HG03097 (cell line): ENCODE results near the gene HEPH.
"Not testable (repeated sequence)": the region's sequence is repeated elsewhere in the genome, so short reads cannot be mapped to it uniquely, and the experiment has no call there.

Source experiments
- ATAC-seq: cut with Tn5 transposase; IDR thresholded peaks from one replicate; pipeline ENCODE4 v1.9.1; 2021; ENCODE audit not compliant: unreplicated experiment, low FRiP score

The HEPH gene

DNA sequence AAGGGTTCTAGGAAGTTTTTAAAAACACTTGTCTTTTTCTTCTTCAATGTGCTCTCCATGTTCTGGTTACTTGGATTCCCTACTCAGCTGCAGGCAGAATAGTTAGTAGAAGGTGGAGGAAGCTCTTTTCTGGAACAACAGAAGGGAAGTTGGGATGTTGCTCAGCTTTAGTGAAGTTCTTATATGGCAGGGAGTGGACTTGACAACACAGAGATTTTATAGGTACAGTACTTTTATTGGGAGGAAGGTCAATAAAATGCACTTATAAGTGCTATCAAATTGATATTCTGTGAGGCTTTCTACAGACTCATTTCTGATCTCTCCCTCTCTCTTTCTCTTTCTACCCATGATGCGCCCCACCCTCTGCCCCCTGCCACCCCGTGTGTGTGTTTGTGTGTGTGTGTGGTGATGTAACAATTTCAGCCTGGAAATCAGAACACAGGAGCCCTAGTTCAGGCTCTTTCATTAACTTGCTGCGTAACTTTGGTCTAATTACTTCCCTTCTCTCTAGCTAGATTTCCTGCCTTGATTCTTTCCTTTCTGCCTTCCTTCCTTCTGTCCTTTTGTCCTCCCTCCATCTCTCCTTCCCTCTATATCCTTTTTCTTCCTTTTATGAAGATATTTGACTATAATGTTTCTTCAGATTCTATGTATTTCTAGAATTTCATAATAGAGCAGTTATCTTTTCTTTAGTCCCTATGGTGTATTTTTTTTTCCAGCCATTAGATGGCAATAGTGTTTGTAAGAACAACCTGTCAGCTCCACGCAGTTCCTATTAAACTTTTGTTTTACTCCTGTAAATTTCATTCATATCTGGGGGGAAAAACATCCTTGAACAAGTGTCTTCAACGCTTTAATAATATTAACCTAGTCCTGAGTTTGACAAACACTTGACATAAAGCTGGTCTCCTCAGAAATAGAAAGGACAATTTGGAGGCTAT is 37.1 kb downstream of the HEPH start:
- ATAC-seq = no peak

DNA sequence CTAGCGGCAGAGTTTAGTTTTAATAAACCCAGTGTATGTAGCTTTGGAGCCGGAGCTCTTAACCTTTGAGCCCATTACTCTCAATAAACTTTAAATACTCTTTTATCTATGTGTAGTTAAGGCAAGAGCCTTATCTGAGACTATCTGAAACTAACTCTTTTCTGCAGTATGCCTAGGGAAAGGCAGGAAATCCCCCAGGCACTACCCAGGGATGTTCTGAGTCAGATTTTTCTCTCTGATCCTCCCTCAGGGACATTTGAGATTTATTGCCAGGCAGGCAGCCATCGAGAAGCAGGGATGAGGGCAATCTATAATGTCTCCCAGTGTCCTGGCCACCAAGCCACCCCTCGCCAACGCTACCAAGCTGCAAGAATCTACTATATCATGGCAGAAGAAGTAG is 39.1 kb downstream of the HEPH start:
- no peak for ATAC-seq

DNA sequence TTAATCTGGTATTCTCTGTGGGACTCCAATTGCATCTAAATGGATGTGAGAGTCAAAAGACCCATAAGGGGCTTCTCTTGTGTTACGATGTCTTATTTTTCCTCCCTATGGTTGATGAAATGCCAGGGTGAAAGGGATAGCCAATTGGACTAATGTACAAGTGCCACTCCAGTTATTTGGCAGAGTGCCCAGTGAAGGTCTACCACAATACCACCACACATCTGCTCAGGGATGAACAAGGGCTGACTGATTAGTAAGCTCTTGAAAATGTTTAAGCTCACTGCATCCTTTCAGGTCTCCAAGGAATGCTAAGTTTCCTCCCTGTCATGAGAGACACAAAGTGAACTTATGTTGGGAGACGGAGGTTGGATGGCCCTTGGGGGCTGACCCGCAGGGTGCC is 57.8 kb downstream of the HEPH start:
- ATAC-seq = no peak

DNA sequence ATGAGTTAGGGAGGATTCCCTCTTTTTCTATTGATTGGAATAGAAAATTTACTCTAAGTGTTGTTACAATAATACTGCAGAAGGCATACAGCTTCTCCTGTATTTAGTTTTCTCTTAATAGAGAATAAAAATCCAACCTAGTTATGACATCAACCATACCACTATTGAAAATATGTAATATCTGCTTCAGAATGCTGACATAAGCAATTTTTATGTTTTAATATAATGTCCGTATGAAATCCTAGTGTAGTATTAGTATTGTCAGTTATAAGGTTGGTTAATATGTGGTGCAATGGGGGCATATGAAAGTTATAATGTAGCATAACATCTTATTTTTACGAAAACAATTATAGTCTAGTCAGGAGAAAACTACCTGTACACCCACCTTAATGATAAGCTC is 68.2 kb downstream of the HEPH start:
- ATAC-seq = no peak

DNA sequence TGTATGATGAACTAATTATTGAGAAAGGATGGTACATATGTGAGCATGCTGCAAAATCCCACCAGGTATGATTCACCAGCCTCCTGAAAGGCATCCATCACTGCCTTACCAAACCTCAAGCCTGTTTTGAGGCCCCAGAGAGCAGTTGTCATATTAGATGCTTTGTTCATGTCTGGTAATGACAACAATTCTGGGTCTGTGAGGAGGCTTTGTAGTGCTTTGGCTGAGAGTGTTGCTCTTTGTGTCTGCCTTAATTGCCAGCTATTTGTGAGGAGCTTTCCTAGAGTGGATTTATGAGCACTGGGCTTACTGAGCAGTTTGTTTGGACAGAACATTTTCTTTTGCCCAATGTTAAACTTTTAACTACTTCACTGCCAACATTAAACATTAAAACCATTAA is 69.2 kb downstream of the HEPH start:
- ATAC-seq = no peak

DNA sequence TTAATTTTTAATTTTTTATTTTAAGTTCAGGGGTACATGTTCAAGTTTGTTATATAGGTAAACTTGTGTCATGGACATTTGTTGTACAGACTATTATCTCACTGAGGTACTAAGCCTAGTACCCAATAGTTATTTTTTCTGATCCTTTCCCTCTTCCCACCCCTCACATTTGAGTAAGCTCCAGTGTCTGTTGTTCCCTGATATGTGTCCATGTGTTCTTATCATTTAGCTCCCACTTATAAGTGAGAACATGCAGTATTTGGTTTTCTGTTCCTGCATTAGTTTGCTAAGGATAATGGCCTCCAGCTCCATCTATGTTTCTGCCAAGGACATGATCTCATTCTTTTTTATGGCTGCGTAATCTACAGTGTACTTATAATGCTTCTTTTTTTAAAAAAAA is 69.9 kb downstream of the HEPH start:
- not testable (repeated sequence) for ATAC-seq

DNA sequence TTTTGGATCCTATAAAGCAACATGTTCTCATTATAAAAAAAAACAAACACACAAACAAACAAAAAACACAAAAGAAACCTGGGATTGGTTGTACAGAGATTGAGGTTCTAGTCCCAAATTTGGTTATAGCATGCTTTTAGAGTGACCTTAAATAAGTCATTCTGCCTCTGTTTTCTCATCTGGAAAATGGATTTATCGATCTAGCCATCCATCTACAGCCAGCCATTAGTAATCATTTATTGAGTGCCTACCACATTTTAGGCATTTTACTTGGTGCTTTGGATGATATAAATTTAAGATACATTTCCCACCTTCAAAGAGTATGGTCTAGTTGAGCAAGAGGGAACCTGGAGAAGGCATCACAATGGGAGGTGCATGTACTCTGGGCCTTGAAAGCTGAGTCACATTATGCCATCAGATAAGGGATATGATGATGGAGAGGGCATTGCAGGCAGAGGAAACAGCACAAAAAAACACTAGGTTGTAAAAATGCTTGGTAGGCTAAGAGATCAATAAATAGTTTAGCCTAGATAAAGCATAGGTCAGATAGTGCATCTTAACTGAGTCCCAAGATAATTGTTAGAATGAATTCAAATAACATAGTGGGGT is 91.4 kb downstream of the HEPH start:
- no peak for ATAC-seq

DNA sequence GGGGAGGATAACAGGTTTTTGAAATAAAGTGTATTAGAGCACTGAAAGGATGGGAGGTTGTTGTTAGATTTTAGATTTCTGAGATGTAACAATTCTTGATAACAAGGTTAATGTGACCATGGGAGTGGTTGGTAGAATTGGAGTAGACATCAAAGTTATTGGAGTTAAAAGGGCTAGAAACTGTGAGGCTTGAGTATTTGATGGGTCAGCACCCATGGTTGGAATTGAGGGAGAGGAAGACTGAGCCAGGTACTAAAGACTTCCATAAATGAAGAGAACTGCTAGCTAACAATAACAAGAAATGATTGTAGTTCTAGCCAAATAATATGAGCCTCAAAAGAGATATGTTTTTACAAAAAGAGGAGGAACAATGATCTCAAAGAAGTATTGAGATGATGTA is 98.8 kb downstream of the HEPH start:
- ATAC-seq = no peak
